KOPT-K1 (cell line): ENCODE measurements around the gene MTRFR.

Experiments
- H3K27ac ChIP-seq: fragments of 200-600 bp; sonication (generic); 2 replicates; pipeline ENCODE4 v1.5.1; 2016; ENCODE audit warnings: antibody characterized with exemption, mild to moderate bottlenecking, low read depth, low read length; ENCODE audit not compliant: poor library complexity, severe bottlenecking
- H3K36me3 ChIP-seq: fragments of 200-600 bp; sonication (generic); 2 replicates; pipeline ENCODE4 v1.5.1; 2017; ENCODE audit warnings: antibody characterized with exemption, mild to moderate bottlenecking, low read length, moderate library complexity; ENCODE audit not compliant: insufficient read depth
- H3K9me3 ChIP-seq: fragments of 200-600 bp; sonication (generic); 2 replicates; pipeline ENCODE4 v1.5.1; 2017; ENCODE audit warnings: antibody characterized with exemption, low read length, mild to moderate bottlenecking; ENCODE audit not compliant: insufficient read depth, poor library complexity, severe bottlenecking

MTRFR gene

DNA sequence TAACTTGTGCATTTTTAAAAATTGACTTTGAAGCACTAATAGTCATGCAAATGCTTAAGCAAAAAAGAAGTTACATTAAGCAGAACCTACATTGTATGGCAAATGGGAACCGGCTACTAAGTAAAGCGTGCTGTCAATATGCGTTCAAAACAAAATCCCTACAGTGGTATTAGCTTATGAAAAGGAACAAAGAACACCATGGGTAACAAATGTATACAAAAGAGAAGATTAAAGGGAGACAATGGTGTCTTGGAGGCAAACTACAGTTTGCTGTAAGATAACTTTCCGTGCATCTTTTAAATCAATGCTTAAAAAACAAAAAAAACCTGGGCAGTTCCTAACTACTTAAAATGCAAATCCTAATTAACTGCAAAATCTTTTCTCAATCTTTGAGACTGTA is 28.0 kb downstream of the MTRFR start:
- Histone ChIP-seq H3K36me3 (peaks cover 100% of the 10 kb centered on the region), H3K27ac (no peak overlapping the region), H3K9me3 (no peaks in the 10 kb centered on the region)

DNA sequence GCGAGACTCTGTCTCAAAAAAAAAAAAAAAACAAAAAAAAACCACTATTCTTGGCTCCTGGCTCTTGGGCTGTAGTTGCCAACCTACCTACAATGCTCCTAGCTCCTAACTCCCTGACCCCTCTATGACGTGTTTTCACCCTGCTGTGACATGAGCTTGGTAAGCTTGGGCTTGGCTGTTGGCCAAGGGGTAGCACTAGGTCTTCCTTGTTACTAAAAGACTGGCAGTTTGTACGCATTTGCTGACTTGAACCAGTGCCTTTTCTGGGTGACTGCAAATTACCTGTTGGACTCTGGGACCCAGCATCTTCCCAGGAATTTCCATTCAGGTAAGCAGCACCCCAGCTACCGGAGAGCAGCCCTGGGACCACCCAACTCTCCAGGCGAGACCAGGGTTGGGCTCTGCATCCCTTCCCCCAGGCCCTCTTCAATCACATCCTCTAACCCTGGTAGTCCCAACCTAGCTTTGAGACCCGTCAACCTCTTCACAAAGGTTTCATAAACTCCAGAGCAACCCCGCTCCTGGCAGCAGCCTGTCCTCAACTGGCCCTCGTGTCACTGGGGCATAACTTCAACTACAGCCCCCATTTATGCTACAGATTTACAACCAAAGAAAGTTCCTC is 30.1 kb downstream of the MTRFR start:
- Histone ChIP-seq H3K27ac (no peak overlapping the region), H3K9me3 (no peaks in the 10 kb centered on the region), H3K36me3 (peaks cover 89% of the 10 kb centered on the region)

- Histone ChIP-seq H3K27ac (no peak overlapping the region), H3K9me3 (no peaks in the 10 kb centered on the region), H3K36me3 (peaks cover 76% of the 10 kb centered on the region)
Observed at GRCh38 chr12:123264642-123265041, 31.4 kb downstream of the MTRFR start.

DNA sequence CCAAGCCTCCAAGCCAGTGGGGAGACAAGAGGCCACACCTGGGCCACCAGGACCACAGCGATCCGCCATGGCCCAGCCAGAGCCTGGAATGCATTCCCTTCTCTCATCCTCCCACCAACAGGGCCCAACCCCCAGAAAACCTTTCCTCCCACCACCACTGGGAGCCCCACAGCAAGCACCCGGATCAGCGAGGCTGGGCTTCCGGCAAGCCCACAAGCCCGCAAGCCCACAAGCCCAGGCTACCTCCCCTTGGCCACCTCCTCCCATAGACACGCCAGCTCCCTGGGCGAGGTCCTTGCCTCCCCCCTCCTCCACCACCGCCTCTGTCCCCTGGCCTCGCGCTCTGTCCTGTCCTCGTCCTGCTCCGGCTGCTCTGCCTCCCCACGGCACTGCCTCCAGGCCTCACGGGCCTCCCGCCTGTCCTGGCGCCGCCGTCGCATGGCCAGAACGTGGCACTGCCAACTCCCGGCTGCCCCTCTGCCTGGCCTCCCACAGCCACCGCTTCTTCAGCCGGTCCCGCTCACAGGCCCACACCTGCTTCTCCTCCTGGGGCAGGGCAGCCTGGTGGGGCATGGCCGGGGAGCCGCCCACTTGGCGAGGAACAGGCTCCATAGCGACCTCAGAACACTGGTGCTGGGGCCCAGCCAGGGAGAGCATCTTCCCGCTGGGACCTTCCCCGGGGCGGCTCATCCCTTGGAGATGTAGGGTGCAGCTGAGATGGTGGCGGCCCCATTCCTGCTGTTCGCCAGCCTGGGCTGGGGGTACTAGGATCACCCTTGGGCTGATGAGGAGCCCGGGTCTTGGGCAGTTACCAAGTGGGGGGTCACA is 32.8 kb downstream of the MTRFR start:
- Histone ChIP-seq H3K36me3 (peaks cover 61% of the 10 kb centered on the region), H3K27ac (no peak overlapping the region)

GRCh38 chr12:123266679-123267277 is 33.5 kb downstream of the MTRFR start:
- Histone ChIP-seq H3K36me3 (peaks cover 54% of the 10 kb centered on the region), H3K9me3 (no peaks in the 10 kb centered on the region), H3K27ac (no peak overlapping the region)

More for the DNA sequence above, 32.8 kb downstream of the MTRFR start:
- no peaks in the 10 kb centered on the region for H3K9me3 ChIP-seq

DNA sequence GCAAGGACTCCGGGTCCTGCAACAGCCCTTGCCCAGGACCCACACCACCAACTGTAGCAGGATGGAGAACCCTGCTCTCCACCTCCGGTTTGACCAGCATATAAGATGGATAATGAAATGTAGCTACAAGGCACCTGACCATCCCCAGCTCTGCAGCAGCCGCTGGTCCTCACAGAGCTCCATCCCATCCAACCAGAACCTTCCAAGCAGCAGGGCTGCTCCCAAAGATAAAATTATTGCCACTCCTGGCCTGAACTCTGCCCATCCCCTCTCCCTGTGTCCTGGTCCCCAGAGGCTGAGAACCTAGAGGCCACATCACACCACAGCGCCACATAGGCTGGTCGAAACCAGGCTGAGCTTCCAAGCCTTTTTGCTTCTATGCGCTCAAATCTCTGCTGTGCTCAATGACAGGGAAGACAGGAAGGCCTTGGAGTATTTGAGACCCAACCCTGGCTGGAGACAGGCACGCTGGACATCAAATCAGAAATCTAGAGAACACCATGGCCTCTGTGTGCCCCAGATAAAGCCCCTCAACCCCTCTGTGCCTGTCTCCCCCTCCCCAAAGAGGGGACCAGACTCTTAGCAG is 34.2 kb downstream of the MTRFR start:
- Histone ChIP-seq H3K9me3 (no peaks in the 10 kb centered on the region), H3K27ac (no peak overlapping the region), H3K36me3 (peaks cover 48% of the 10 kb centered on the region)

DNA sequence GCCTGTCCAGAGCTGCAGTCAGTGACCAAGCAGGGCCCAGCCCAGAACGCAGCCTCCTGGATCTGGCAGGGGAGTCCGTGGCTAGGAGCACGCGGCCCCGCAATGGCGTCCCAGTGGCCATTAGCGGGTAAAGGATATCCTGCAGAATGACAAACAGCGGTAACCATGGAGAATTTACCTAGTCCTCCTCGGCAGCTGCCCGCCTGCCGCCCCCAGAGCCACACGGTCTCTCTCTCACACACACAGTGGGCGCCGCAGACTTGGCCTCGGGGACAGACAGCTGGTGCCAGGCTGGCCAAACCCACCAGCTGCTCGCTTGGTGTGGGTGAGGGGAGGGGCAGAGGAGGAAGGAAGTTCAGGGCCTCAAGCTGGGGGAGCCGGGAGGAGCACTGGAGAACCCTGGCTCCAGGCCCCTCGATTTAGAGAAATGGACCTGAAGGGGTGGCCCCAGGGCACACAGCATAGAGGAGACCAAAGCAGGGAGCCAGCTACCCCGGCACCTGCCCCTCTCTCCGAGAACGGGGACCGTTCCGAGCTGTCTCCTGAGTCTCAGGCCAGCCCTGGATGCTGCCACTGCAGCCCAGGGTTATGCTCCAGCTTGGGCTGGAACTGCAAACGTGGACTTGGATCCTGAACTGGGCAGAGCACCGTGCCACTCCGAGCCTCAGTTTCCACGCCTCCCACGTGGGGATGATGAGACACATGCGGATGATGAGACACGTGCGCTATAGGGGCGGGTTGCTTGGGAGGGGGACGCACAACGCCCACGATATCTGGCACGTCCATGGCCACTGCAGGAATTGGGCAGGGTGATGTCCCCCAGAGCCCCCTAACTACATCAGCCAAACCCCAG is 35.0 kb downstream of the MTRFR start:
- peak overlapping the region; percentile 11 for H3K27ac ChIP-seq
- peaks cover 40% of the 10 kb centered on the region for H3K36me3 ChIP-seq
- no peaks in the 10 kb centered on the region for H3K9me3 ChIP-seq

- Histone ChIP-seq H3K36me3 (peaks cover 33% of the 10 kb centered on the region; the same call in 1 of the 2 replicates), H3K27ac (no peak overlapping the region), H3K9me3 (no peaks in the 10 kb centered on the region)
Observed at GRCh38 chr12:123268850-123269249, 35.6 kb downstream of the MTRFR start.

DNA sequence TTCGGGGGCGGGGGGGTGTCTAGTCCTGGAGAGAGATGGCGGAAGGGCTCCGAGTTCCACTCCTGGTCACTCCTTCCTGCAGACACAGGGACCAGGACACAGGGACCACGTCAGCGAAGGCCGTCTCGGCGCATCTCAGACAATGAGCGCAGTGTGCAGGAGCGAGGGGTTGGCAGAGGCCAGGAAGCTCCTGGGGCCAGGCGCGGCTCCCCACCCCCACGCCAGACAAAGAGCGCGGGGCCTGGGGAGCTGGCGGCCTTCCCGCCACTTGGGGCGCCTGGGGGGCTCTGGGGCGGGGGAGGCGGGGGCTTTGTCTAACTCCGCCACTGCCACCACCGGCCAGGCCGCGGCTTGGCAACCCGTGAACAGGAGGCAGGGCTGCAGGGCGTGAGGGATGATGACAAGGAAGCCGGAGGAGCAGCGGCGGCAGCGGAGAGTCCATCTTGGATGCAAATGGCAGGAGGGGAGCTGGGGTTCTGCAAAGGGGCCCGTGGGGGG is 36.2 kb downstream of the MTRFR start:
- Histone ChIP-seq H3K27ac (no peak overlapping the region), H3K36me3 (peaks cover 28% of the 10 kb centered on the region; the same call in 1 of the 2 replicates), H3K9me3 (no peaks in the 10 kb centered on the region)

- Histone ChIP-seq H3K36me3 (peaks cover 24% of the 10 kb centered on the region; the same call in 1 of the 2 replicates), H3K9me3 (no peaks in the 10 kb centered on the region), H3K27ac (no peak overlapping the region)
Observed at GRCh38 chr12:123269896-123270213, 36.6 kb downstream of the MTRFR start.

GRCh38 chr12:123270214-123271000 is 37.2 kb downstream of the MTRFR start:
- Histone ChIP-seq H3K27ac (peak overlapping the region; percentile 62), H3K9me3 (no peaks in the 10 kb centered on the region), H3K36me3 (peaks cover 18% of the 10 kb centered on the region; the same call in 1 of the 2 replicates)

DNA sequence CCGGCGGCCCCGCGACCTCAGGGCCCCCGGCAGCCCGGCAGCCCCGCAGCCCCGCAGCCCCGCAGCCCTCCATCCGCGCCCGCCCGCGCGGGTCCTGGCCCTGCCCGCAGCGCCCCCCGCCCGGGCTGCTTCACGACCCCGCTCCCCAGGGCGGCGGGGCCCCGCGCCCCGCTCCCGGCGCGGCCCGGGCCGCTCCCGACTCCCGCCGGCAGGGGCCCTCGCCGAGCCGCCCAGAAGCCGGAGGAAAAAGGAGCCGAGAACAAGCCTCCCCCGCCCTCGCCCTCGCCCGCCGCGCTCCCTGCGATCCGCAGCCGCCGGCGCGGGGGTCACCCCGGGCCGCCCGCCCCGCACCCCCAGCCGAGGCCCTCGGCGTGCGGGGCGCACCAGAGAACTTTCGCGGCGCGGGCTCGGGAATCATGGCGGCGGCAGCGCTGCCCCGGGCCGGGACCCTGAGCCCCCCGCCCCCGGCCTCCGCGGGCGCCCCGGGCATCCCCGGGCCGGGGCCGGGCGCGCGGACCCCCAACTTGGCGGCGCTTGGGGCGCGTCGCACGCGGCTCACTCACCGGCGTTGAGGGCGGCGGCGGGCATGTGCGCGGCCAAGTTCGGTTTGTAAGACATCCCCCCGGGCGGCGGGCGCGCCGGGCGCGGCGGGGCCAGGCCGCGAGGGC is 37.9 kb downstream of the MTRFR start:
- peaks cover 11% of the 10 kb centered on the region; the same call in 1 of the 2 replicates for H3K36me3 ChIP-seq
- no peaks in the 10 kb centered on the region for H3K9me3 ChIP-seq
- H3K27ac ChIP-seq: peak overlapping the region; percentile 62

- Histone ChIP-seq H3K27ac (no peak overlapping the region), H3K36me3 (no peaks in the 10 kb centered on the region), H3K9me3 (no peaks in the 10 kb centered on the region)
Observed at GRCh38 chr12:123273166-123273565, 39.9 kb downstream of the MTRFR start.
